Upper lobe of left lung (tissue), 4 donors: ENCODE data around the gene PASD1.

ENCODE experiments used
- EP300 ChIP-seq, 4 donors: sonication (generic); formaldehyde crosslinking; IDR thresholded peaks; one replicate each; pipeline ENCODE4 v1.5.1; 2017; ENCODE audit warnings: antibody characterized with exemption in 4 of 4, control low read depth in 2 of 4
- POLR2A ChIP-seq, 4 donors: fragments of 450-650 bp; IDR thresholded peaks; one replicate each; pipeline ENCODE4 v1.5.1; 2016 to 2017; ENCODE audit warnings: antibody characterized with exemption in 4 of 4, mild to moderate bottlenecking in 2 of 4
- TF ChIP-seq, protein P1 (sequence below), 6 experiments: fragments of 450-650 bp in 4 of 6; fragments of 200-600 bp in 2 of 6; sonication (generic) in 2 of 6; IDR thresholded peaks; one replicate each; pipeline ENCODE4 v1.5.1; 2016 to 2019; ENCODE audit warnings: antibody characterized with exemption in 6 of 6

DNA sequence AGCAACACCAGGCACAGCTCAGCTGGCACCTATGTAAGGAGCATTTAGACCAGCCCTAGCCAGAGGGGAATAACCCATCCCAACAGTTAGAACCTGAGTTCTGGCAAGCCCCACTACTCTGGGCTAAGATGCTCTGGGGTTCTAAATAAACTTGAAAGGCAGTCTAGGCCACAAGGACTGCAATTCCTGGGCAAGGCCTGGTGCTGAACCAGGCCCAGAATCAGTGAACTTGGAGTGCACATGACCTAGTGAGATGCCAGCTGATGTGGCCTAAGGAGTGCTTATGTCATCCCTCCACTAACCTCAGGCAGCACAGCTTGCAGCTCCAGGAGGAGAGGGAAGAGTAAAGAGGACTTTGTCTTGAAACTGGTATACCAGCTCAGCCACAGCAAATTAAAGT lies 124.2 kb downstream of the PASD1 start:
- TF ChIP-seq, protein P1, sequence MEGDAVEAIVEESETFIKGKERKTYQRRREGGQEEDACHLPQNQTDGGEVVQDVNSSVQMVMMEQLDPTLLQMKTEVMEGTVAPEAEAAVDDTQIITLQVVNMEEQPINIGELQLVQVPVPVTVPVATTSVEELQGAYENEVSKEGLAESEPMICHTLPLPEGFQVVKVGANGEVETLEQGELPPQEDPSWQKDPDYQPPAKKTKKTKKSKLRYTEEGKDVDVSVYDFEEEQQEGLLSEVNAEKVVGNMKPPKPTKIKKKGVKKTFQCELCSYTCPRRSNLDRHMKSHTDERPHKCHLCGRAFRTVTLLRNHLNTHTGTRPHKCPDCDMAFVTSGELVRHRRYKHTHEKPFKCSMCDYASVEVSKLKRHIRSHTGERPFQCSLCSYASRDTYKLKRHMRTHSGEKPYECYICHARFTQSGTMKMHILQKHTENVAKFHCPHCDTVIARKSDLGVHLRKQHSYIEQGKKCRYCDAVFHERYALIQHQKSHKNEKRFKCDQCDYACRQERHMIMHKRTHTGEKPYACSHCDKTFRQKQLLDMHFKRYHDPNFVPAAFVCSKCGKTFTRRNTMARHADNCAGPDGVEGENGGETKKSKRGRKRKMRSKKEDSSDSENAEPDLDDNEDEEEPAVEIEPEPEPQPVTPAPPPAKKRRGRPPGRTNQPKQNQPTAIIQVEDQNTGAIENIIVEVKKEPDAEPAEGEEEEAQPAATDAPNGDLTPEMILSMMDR (IDR thresholded peaks at IDR 0.05), result no peak
- TF ChIP-seq POLR2A (IDR thresholded peaks at IDR 0.05) (no peak), EP300 (IDR thresholded peaks at IDR 0.05) (no peak)
